Subcutaneous adipose tissue (tissue), 4 donors: ENCODE data around the gene OPN4. TPM values are rescaled to one million over a fixed set of nuclear protein-coding genes. Genes with fewer than 3 reads are reported as not detected.

Experiments used
- CTCF ChIP-seq: fragments of 450-650 bp; IDR thresholded peaks from one replicate; pipeline ENCODE4 v1.5.1; 2016; ENCODE audit warnings: low read depth, mild to moderate bottlenecking, control low read depth, antibody characterized with exemption, moderate library complexity
- total RNA-seq, 4 donors: library from RNA; depleted of rRNA; stranded (reverse); fragments of >200 nt; gene quantifications; one replicate each; pipeline ENCODE4 v1.1.0, GENCODE V29; 2016

Gene OPN4
- total RNA-seq, 4 donors from 2014 or later: 0.22 to 1.5 TPM; not detected in 2

- TF ChIP-seq CTCF: no peak
These were observed 9.4 kb downstream of the OPN4 start for GRCh38 chr10:86663576-86664339.

- TF ChIP-seq CTCF: no peak
These were observed 10.2 kb downstream of the OPN4 start for GRCh38 chr10:86664341-86665217.

GRCh38 chr10:86665218-86665607 is 10.9 kb downstream of the OPN4 start:
- no peak for TF ChIP-seq CTCF

- TF ChIP-seq CTCF: no peak
These were observed 11.5 kb downstream of the OPN4 start for GRCh38 chr10:86665868-86666267.

- no peak for TF ChIP-seq CTCF
These were observed 12.2 kb downstream of the OPN4 start for GRCh38 chr10:86666538-86666937.

- TF ChIP-seq CTCF: no peak
These were observed 13.3 kb downstream of the OPN4 start for GRCh38 chr10:86667421-86668181.
